Posterior vena cava (tissue), 2 donors: ENCODE measurements around the gene PPP1CB. TPM values are rescaled to one million over a fixed set of nuclear protein-coding genes. Genes with fewer than 3 reads are reported as not detected.

Experiments
- DNase-seq: peaks from one replicate; pipeline ENCODE4 v3.0.0-alpha.2; 2020; ENCODE audit warnings: low spot score
- intact Hi-C, 2 donors: fragments of 100-400 bp; cut with DNase I; formaldehyde crosslinking; loops; one replicate each; pipeline versions ENCODE4 v1.14.1 to v1.14.2; 2022 to 2023
- total RNA-seq, 2 donors: library from RNA; stranded (reverse); fragmentation: NEBNext Ultra II Directional; extraction: Animal tissue kit (Norgen Biotek cat#: 25700); gene quantifications; one replicate each; pipeline ENCODE4 v1.2.1, GENCODE V29; 2021
- donor health status: DM: yes; HTN: yes; CAD: no.
- donor health status: DM: yes; HTN: yes; CAD: no.

The PPP1CB gene
- total RNA-seq, 2 donors from 2014 or later = 429 to 446 TPM

DNA sequence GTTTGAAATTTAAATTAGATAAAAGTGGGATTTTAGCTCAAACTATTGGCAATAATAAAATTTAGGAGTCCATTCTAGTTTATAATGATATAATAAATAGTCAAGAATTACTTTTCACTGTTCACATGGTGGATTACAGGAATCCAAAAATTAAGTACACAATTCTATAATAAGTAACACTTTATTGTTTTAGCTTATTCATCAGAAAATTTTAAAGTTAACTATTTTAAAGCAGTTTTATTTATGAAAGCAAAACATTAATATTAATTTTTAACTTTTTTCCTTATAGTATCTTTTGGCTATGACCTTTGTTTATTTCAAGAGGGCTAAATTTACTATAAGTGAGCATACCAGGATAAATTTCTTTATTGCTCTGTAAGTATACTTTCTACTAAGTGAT is 70.4 kb downstream of the PPP1CB start:
- no peak for DNase-seq
- intact Hi-C loops = loop anchor here in 1 of 2 donors (5.0 kb wide), 1 partner anchor 375 kb away; no protein-coding TSS in a partner anchor

DNA sequence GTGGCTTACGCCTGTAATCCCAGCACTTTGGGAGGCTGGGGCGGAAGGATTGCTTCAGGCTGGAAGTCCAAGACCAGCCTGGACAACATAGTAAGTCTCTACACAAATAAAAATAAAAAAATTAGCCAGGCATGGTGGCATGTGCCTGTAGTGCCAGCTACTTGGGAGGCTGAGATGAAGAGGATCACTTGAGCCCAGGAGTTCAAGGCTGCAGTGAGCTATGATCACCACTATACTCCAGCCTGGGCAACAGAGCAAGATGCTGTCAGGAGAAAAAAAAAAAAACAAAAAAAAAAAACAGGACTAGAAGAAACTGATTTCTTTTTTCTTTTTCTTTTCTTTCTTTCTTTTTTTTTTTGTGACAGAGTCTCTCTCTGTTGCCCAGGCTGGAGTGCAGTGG is 72.6 kb downstream of the PPP1CB start:
- no peak for DNase-seq
- intact Hi-C loops = loop anchor here in 1 of 2 donors (5.0 kb wide), 1 partner anchor 373 kb away; no protein-coding TSS in a partner anchor

DNA sequence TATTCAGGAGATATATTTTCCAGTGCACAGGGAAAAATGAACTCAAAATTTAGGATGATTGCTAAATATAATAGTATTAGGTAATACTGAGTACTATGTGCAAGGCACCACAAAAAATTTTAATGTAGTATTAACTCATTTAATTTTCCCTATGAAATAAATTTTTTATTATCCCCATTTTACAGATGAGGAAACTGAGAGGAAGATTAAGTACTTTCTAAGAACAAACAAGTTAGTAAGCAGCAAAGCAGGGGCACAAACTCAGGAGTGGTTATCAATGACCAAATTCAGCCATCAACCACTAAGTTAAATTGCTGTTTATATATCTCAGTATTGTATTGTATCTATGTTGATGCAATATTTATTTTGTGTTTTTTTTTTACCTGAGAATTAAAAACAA is 73.2 kb downstream of the PPP1CB start:
- no peak for DNase-seq
- intact Hi-C loops = loop anchor here in 1 of 2 donors (5.0 kb wide), 1 partner anchor 372 kb away; no protein-coding TSS in a partner anchor

DNA sequence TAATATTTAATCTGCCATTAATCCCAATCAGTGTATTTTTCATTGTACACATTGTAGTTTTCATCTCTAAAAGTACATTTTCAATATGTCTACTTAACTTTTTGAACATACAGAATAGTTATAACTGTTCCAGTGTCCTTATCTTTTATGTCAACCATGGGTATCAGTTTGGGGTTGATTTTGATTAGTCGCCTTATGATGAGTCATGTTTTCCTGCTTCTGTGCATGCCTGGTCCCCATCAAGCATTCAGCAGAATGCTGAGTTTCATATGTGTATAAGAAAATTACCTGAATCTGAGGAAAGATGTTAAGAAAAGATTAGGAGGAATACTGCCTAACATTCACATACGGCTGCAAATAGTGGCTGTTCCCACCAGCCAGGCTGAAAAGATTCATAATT is 76.8 kb downstream of the PPP1CB start:
- intact Hi-C loops = no loop called here
- no peak for DNase-seq

DNA sequence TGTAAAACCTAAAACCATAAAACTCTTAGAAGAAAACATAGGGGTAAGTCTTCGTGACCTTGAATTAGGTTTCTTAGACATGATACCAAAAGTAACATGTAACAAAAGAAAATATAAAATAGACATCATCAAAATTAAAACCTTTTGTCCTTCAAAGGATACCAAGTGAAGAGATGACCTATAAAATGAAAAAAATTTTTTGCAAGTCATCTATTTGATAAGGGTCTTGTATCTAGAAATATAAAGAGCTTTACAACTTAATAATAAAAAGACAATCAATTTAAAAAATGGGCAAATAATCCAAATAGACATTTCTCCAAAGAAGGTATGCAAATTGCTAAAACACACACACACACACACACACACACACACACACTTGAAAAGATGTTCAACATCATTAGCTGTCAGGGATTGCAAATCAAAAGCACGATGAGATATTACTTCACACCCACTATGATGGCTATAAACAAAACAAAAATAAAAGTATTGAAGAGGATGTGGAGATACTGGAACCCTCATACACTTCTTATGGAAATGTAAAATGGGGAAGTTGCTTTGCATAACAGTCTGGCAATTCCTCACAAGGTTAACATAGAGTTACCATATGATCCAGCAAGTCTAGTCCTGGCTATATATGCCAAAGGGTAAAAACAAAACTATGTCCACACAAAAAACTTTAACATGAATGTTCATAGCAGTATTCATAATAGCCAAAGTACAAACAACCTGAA is 82.3 kb downstream of the PPP1CB start:
- intact Hi-C loops = no loop called here
- DNase-seq = no peak

DNA sequence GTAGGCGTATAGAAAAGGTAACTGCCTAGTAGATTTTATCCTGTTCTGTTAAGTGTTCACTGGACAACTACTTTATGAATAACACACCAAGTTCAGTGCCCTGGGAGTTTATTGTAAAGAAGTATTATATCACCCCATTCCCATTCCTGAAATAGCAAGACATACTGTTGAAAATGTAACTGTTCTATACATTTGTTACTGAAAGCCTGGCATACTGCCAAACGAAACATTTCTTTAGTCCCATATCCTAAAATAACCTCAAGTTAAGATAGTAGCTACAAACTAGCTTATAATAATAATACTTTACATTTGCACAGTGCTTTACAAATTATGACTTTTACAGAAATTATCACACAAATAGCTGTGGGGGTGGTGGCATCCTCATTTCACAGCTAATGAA is 84.2 kb downstream of the PPP1CB start:
- intact Hi-C loops = no loop called here
- no peak for DNase-seq

DNA sequence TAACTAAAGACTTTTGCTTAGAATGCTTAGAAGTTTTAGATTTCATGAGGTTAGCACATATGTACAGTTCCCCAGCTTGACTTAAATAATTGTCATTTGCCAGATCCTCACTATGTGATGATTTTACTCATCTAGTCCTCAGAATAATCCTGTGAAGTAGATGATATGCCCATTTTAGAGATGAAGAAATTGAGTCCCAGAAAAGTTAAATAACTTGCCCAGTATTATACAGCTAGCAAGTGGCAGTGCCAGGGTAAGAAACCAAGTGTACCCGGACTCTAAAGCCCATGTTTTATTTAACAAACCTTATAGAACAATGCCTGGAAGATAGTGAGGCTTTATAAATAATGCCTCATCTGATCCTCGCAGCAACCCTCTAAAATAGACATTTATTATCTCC is 87.3 kb downstream of the PPP1CB start:
- intact Hi-C loops = no loop called here
- DNase-seq = no peak

DNA sequence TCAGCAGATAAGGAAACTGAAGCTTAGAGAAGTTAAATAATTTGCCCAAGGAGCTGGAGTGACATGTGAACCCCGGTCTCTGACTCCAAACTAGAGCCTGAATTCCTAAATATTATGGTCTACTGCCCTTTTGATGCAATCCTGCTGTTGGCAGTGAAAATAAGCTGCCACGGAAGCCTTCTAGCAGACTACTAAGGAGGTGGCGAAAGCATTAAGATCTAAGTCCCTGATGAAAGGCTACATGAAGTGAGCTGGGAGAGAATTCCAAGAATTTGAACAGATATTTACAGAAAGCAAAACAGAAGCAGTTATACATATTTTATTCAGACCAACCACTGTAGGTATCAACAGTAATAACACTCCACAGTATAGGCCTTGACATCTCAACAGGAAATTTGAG is 90.4 kb downstream of the PPP1CB start:
- intact Hi-C loops = no loop called here
- no peak for DNase-seq

Other genes starting within 250 kb of the PPP1CB start
- gene SPDYA, start 59.0 kb downstream of the PPP1CB start, total RNA-seq = 1 to 10 TPM in 1 of 2 donors, under 1 TPM in 1; 0.86 to 1.7 TPM
- gene TRMT61B, start 118.5 kb downstream of the PPP1CB start, total RNA-seq = 10 to 100 TPM; 16.0 to 17.1 TPM
- 10 to 100 TPM; 35.1 to 57.8 TPM for gene WDR43, start 142.8 kb downstream of the PPP1CB start, total RNA-seq
- under 1 TPM; 0.52 to 0.60 TPM for gene TOGARAM2, start 229.5 kb downstream of the PPP1CB start, total RNA-seq